ENCODE data around the gene HOXC9.

HOXC9 gene

DNA sequence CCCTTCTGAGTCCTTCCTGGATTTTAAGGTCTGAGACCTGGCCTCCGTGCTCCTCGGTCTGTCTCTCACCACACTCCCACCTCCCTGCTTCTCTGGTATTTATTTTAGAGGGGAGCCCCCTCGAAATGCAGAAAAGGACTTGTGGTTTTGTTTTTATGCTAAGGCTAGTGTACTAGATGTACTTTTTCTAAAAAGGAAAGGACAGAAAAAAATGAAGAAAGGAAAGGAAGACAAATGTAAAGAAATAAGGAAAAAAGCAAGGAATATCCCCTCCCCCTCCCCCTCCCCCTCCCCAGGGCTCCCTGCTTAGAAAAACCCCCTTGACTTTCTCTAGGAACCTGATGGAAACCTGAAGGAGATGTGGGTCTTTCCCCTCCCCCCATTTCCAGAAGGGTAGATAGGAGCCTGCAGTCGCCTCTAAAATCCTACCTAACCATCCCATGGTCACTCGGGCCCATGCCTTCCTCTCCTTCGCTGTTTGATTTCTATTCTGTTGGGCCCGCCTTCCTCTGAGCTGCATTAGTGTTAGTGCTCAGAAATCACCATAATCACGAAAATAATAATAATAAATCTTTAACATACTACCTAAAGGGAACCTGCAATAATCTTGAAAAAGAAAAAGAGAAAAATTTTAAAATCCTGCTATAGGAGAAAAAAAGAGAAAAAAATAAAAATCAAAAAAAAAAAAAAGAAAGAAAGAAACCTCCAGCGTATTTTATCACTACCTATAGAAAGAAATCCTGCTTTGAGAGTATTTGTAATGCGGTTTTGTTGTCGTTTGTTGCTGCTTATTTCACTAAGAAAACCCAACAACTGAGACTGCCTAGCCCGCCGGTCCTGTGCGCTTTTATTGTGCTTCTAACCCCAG, 11.9 kb downstream of the HOXC9 start:
- TF ChIP-seq EZH2phosphoT487 (IDR thresholded peaks at IDR 0.05; ENCODE audit: borderline replicate concordance) (no peak), CTCF (conservative IDR thresholded peaks at IDR 0.05; ENCODE audit: low read length) (no peak)
- Histone ChIP-seq H4K20me1 (ENCODE audit: insufficient read depth, low read length, poor library complexity, severe bottlenecking) (no peaks in the 10 kb centered on the region), H3K4me1 (ENCODE audit: insufficient read depth, low read length, poor library complexity, severe bottlenecking) (peaks cover 55% of the 10 kb centered on the region), H3K9ac (ENCODE audit: low read depth, low read length, poor library complexity, severe bottlenecking) (peak overlapping the region; percentile 61), H2AFZ (ENCODE audit: low read length) (peak overlapping the region; percentile 32; the same call in 1 of the 2 replicates), H3K9me2 (replicated peaks; ENCODE audit: low read depth, low read length) (no peaks in the 10 kb centered on the region), H3F3A (ENCODE audit: low read depth) (peaks cover 3% of the 10 kb centered on the region), H3K4me2 (ENCODE audit: low read depth, low read length, poor library complexity, severe bottlenecking) (peak overlapping the region; percentile 86), H3K27me3 (ENCODE audit: insufficient read depth, low read length, poor library complexity, severe bottlenecking) (no peaks in the 10 kb centered on the region), H3K4me3 (ENCODE audit: low read length, poor library complexity, severe bottlenecking) (peak overlapping the region; percentile 61), H3K36me3 (ENCODE audit: insufficient read depth, low read length) (no peaks in the 10 kb centered on the region), H3K9me3 (ENCODE audit: insufficient read depth, low read depth, low read length) (no peaks in the 10 kb centered on the region), H3K79me2 (ENCODE audit: insufficient read depth, low read length) (0 out of 2 replicates have a peak, but pooled peaks cover 6% of the 10 kb centered on the region)

- 0 out of 2 replicates have a peak, but pooled peaks cover 6% of the 10 kb centered on the region for H3K79me2 ChIP-seq (ENCODE audit: insufficient read depth, low read length)
- no peaks in the 10 kb centered on the region for H3K36me3 ChIP-seq (ENCODE audit: insufficient read depth, low read length)
- H2AFZ ChIP-seq (ENCODE audit: low read length): no peak overlapping the region
- peaks cover 10% of the 10 kb centered on the region for H3F3A ChIP-seq (ENCODE audit: low read depth)
- no peaks in the 10 kb centered on the region for H3K9me3 ChIP-seq (ENCODE audit: insufficient read depth, low read depth, low read length)
- no peaks in the 10 kb centered on the region for H3K27me3 ChIP-seq (ENCODE audit: insufficient read depth, low read length, poor library complexity, severe bottlenecking)
- no peaks in the 10 kb centered on the region for H4K20me1 ChIP-seq (ENCODE audit: insufficient read depth, low read length, poor library complexity, severe bottlenecking)
- peaks cover 55% of the 10 kb centered on the region for H3K4me1 ChIP-seq (ENCODE audit: insufficient read depth, low read length, poor library complexity, severe bottlenecking)
- TF ChIP-seq CTCF (conservative IDR thresholded peaks at IDR 0.05; ENCODE audit: low read length) (peak; percentile 42), EZH2phosphoT487 (IDR thresholded peaks at IDR 0.05; ENCODE audit: borderline replicate concordance) (no peak)
- no peak overlapping the region for H3K4me3 ChIP-seq (ENCODE audit: low read length, poor library complexity, severe bottlenecking)
- no peak overlapping the region for H3K9ac ChIP-seq (ENCODE audit: low read depth, low read length, poor library complexity, severe bottlenecking)
- H3K4me2 ChIP-seq (ENCODE audit: low read depth, low read length, poor library complexity, severe bottlenecking): peak overlapping the region; percentile 20
- no peaks in the 10 kb centered on the region for H3K9me2 ChIP-seq (replicated peaks; ENCODE audit: low read depth, low read length)
Observed at GRCh38 chr12:54012631-54013409, 12.9 kb downstream of the HOXC9 start.

- Histone ChIP-seq H3K4me1 (ENCODE audit: insufficient read depth, low read length, poor library complexity, severe bottlenecking) (peaks cover 59% of the 10 kb centered on the region), H2AFZ (ENCODE audit: low read length) (no peak overlapping the region)
Observed at GRCh38 chr12:54014377-54015017, 14.5 kb downstream of the HOXC9 start.

More at GRCh38 chr12:54014377-54015017, 14.5 kb downstream of the HOXC9 start:
- H3K9me2 ChIP-seq (replicated peaks; ENCODE audit: low read depth, low read length): no peaks in the 10 kb centered on the region
- H3K4me3 ChIP-seq (ENCODE audit: low read length, poor library complexity, severe bottlenecking): peak overlapping the region; percentile 95
- no peaks in the 10 kb centered on the region for H3K9me3 ChIP-seq (ENCODE audit: insufficient read depth, low read depth, low read length)
- H3K4me2 ChIP-seq (ENCODE audit: low read depth, low read length, poor library complexity, severe bottlenecking): peak overlapping the region; percentile 68
- H3K36me3 ChIP-seq (ENCODE audit: insufficient read depth, low read length): no peaks in the 10 kb centered on the region
- TF ChIP-seq EZH2phosphoT487 (IDR thresholded peaks at IDR 0.05; ENCODE audit: borderline replicate concordance): no peak
- TF ChIP-seq CTCF (conservative IDR thresholded peaks at IDR 0.05; ENCODE audit: low read length): no peak
- H3K9ac ChIP-seq (ENCODE audit: low read depth, low read length, poor library complexity, severe bottlenecking): peak overlapping the region; percentile 99
- peaks cover 10% of the 10 kb centered on the region for H3F3A ChIP-seq (ENCODE audit: low read depth)
- peaks cover 22% of the 10 kb centered on the region for H3K79me2 ChIP-seq (ENCODE audit: insufficient read depth, low read length)
- H3K27me3 ChIP-seq (ENCODE audit: insufficient read depth, low read length, poor library complexity, severe bottlenecking): no peaks in the 10 kb centered on the region
- peaks cover 4% of the 10 kb centered on the region for H4K20me1 ChIP-seq (ENCODE audit: insufficient read depth, low read length, poor library complexity, severe bottlenecking)

All from Loucy (cell line).